Aorta (tissue), 5 donors: ENCODE results near the gene SPON1. TPM values are rescaled to one million over a fixed set of nuclear protein-coding genes. Genes with fewer than 3 reads are reported as not detected.

Experiments used
- ATAC-seq: fragments of 200-7000 bp; cut with Tn5 transposase; one replicate; pipeline ENCODE4 v1.9.1; 2022; ENCODE audit warnings: moderate library complexity; ENCODE audit not compliant: low FRiP score
- DNase-seq, 2 donors: peaks; one replicate each; pipeline ENCODE4 v3.0.0-alpha.2; 2020
- H3K27ac ChIP-seq, 2 donors: one replicate each; pipeline ENCODE4 v1.5.1; 2013; ENCODE audit warnings: low read length in 2 of 2, mild to moderate bottlenecking in 2 of 2, moderate library complexity in 2 of 2, control low read depth in 1 of 2, inconsistent platforms in 1 of 2, low read depth in 1 of 2
- H3K27me3 ChIP-seq, 2 donors: one replicate each; pipeline ENCODE4 v1.6.1; 2013; ENCODE audit warnings: control low read depth in 1 of 2, low read length in 1 of 2, mild to moderate bottlenecking in 1 of 2, moderate library complexity in 1 of 2; ENCODE audit not compliant: insufficient read depth in 2 of 2, control insufficient read depth in 1 of 2
- H3K36me3 ChIP-seq, 2 donors: one replicate each; pipeline ENCODE4 v1.6.1; 2013; ENCODE audit warnings: control low read depth in 1 of 2, low read length in 1 of 2, mild to moderate bottlenecking in 1 of 2; ENCODE audit not compliant: insufficient read depth in 2 of 2, control insufficient read depth in 1 of 2
- H3K4me1 ChIP-seq, 2 donors: one replicate each; pipeline ENCODE4 v1.6.1; 2013; ENCODE audit warnings: low read length in 2 of 2, control low read depth in 1 of 2, mild to moderate bottlenecking in 1 of 2, moderate library complexity in 1 of 2; ENCODE audit not compliant: insufficient read depth in 2 of 2, control insufficient read depth in 1 of 2
- H3K4me3 ChIP-seq, 2 donors: one replicate each; pipeline ENCODE4 v1.5.1; 2013; ENCODE audit warnings: low read length in 2 of 2, control low read depth in 1 of 2, mild to moderate bottlenecking in 1 of 2
- H3K9me3 ChIP-seq: one replicate; pipeline ENCODE4 v1.6.1; 2013; ENCODE audit warnings: mild to moderate bottlenecking, low read length; ENCODE audit not compliant: control insufficient read depth
- WGBS, 2 donors: extraction: QIAGEN DNeasy Blood & Tissue Kit; methylation state at CpG; one replicate each; pipeline ENCODE4 v1.1.7; 2013; 5-methylcytosine and 5-hydroxymethylcytosine counted together
- intact Hi-C, 2 donors: fragments of 100-400 bp; cut with DNase I; formaldehyde crosslinking; loops; one replicate each; pipeline versions ENCODE4 v1.14.2 to v1.15.0; 2022
- long read RNA-seq, 2 donors: library from polyadenylated mRNA; unstranded; transcript quantifications; one replicate each; pipeline ENCODE4 v2.0.0, GENCODE V29; 2020 to 2021
- polyA plus RNA-seq, 2 donors: library from polyadenylated mRNA; stranded (reverse); fragments of 200-250 nt; gene quantifications; one replicate each; pipeline ENCODE4 v1.2.3, GENCODE V29; 2013
- total RNA-seq, 2 donors: library from RNA; stranded (reverse); fragmentation: NEBNext Ultra II Directional; extraction: Animal tissue kit (Norgen Biotek cat#: 25700); gene quantifications; one replicate each; pipeline ENCODE4 v1.2.1, GENCODE V29; 2021
- donor health status: healthy with polysubstance abuse.
- donor health status: Bipolar disorder and iron deficiency.
- donor health status: DM: no; HTN: no; CAD: no.
- donor health status: DM: no; HTN: no; CAD: no.
- donor health status: DM: yes; HTN: yes; CAD: no.

The SPON1 gene
- total RNA-seq (10 to 100 TPM; 36.9 to 79.2 TPM), polyA plus RNA-seq (10 to 100 TPM in 1 of 2 donors, 1 to 10 TPM in 1; 7.0 to 12.9 TPM)
- long read RNA-seq, donor 1, full-length matches to known transcripts: 14 of 86 reads
- long read RNA-seq, donor 1, partial matches to known transcripts: 46 of 86 reads
- long read RNA-seq, donor 1, other reads (novel, unspliced or antisense): 26 of 86 reads
- long read RNA-seq, donor 2, full-length matches to known transcripts: 16 of 51 reads
- long read RNA-seq, donor 2, partial matches to known transcripts: 25 of 51 reads
- long read RNA-seq, donor 2, other reads (novel, unspliced or antisense): 10 of 51 reads

DNA sequence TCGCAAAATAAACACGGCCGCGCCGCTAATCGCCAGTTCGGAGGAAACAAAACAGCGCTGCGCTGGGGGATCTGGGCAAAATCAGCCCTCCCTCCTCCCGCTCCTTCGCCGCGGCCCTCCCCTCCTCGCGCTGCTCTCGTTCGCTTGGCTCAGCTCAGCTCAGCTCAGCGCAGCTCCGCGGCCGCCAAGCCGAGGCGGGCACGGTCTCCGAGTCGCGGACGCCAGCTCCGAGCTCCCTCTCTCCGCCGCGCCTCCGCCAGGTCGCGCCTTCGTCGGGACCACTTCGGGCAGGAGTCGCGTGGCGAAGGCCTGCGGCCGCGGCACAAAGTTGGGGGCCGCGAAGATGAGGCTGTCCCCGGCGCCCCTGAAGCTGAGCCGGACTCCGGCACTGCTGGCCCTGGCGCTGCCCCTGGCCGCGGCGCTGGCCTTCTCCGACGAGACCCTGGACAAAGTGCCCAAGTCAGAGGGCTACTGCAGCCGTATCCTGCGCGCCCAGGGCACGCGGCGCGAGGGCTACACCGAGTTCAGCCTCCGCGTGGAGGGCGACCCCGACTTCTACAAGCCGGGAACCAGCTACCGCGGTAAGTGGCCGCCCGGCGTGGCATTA is at the start of gene SPON1:
Gene SPON1, plus strand, starts transcription at position 162 of the 607 bp plus-strand sequence. Its CDS starts 182 bp downstream, at position 344.
- peak; percentile 83 for ATAC-seq
- 1% methylated on average over 69 to 74 of the region's 74 CpGs for WGBS, 2 donors
- H3K9me3 ChIP-seq: no peaks in the 10 kb centered on the region
- intact Hi-C loops: no loop called here
- peak within 1 kb of the TSS; percentile 29 to 61 for H3K4me3 ChIP-seq
- no peaks in the 10 kb centered on the region for H3K36me3 ChIP-seq
- no peaks in the 10 kb centered on the region for H3K4me1 ChIP-seq
- peak; percentile 62 to 88 for DNase-seq
- H3K27ac ChIP-seq: no peak within 1 kb of the TSS
- no peaks in the 10 kb centered on the region for H3K27me3 ChIP-seq

DNA sequence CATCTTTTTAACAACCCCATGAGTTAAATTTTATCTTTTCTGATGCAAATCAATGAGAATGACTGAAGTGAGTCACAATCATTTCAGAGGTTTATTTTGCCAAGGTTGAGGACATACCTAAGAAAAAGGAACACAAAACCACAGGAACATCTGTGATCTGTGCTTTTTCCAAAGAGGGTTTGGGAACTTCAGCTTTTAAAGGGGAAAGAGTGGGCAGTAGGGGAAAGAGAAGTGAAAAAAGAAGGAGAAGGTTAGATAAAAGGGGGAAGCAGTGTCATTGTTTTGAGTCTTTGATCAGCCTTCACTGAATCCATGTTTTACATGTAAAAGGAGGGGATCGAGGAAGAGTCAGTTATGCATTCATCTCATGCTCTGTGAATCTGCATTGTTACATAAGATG is 45.3 kb upstream of the SPON1 start:
- no peak for DNase-seq
- Histone ChIP-seq H3K4me3 (no peak overlapping the region), H3K36me3 (no peaks in the 10 kb centered on the region), H3K27me3 (peaks cover 0 to 2% of the 10 kb centered on the region in 2 donors), H3K4me1 (no peaks in the 10 kb centered on the region), H3K27ac (no peak overlapping the region), H3K9me3 (no peaks in the 10 kb centered on the region)
- no peak for ATAC-seq
- intact Hi-C loops: no loop called here
- WGBS, 2 donors: 33 to 36% methylated on average over 1 of the region's 1 CpG

DNA sequence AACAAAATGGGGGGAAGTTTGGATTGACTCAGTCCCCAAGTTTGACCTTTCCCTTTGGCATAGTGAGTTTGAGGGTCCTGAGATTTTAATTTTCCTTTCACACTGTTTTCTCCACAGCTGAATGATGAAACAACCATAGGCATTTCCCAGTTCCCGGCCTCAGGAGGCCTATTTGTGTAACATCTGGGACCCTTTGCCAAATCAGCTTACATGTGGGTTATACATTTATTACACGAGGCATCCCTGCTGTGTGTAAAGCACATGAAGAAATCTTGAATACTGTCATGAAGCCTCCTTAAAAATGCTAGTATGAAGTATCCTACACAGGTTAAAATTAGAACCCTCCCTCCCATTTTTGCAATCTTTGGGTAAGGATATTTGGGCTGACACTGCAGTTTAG is 44.6 kb upstream of the SPON1 start:
- Histone ChIP-seq H3K4me1 (no peaks in the 10 kb centered on the region), H3K27me3 (peaks cover 0 to 2% of the 10 kb centered on the region in 2 donors), H3K36me3 (no peaks in the 10 kb centered on the region), H3K4me3 (no peak overlapping the region), H3K27ac (no peak overlapping the region), H3K9me3 (peaks cover 2% of the 10 kb centered on the region)
- ATAC-seq: no peak
- DNase-seq: no peak
- intact Hi-C loops: no loop called here
- WGBS, 2 donors: 34 to 41% methylated on average over 2 of the region's 2 CpGs

DNA sequence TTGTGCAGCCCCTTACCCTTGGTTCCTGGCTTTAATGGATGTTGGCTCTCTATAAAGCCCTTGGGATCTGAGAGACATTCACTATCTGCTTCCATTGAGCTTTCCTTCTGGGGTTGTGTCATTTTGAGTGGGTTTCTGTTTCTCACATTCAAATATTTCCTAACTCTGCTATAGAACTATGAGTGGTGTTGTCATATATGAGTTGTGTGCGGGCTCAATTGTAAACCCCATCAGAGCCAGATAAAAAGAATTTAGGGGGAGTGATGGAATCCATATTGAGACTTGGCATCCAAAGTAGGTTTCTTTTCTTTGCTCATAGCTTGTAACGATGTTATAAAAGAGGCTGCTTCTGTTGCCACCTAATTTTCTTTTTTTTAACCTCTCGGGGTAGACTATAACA is 41.8 kb upstream of the SPON1 start:
- Histone ChIP-seq H3K36me3 (no peaks in the 10 kb centered on the region), H3K4me3 (no peak overlapping the region), H3K4me1 (no peaks in the 10 kb centered on the region), H3K9me3 (peaks cover 2% of the 10 kb centered on the region), H3K27ac (no peak overlapping the region), H3K27me3 (peaks cover 0 to 2% of the 10 kb centered on the region in 2 donors)
- DNase-seq (no peak), ATAC-seq (no peak)
- WGBS, 2 donors: 75 to 84% methylated on average over 3 of the region's 3 CpGs
- intact Hi-C loops: no loop called here

DNA sequence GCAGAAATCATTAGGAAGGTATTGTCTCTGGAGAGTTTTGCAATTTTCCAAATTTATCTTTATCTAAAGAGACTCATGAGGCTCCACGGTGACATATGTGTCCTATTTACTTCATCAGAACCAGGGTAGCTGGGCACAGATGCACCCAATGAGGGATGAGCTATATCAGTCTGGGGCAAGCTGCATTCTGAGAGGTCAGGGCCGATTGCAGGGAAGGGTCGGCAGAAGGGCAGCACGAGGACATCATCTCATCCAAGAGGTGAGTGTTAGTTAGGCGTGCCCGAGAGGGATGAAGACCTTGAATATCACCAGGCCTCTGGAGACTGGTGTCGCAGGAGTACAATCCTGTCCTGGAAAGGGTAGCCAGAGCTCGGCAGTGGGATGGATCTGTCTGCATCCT is 41.0 kb upstream of the SPON1 start:
- intact Hi-C loops: no loop called here
- whole genome bisulfite sequencing, 2 donors: 68 to 75% methylated on average over 8 of the region's 8 CpGs
- H3K27ac ChIP-seq: no peak overlapping the region
- H3K4me1 ChIP-seq: no peaks in the 10 kb centered on the region
- peaks cover 2% of the 10 kb centered on the region for H3K9me3 ChIP-seq
- H3K4me3 ChIP-seq: no peak overlapping the region
- DNase-seq: no peak
- no peak for ATAC-seq
- H3K27me3 ChIP-seq: peaks cover 0 to 2% of the 10 kb centered on the region in 2 donors
- H3K36me3 ChIP-seq: no peaks in the 10 kb centered on the region

DNA sequence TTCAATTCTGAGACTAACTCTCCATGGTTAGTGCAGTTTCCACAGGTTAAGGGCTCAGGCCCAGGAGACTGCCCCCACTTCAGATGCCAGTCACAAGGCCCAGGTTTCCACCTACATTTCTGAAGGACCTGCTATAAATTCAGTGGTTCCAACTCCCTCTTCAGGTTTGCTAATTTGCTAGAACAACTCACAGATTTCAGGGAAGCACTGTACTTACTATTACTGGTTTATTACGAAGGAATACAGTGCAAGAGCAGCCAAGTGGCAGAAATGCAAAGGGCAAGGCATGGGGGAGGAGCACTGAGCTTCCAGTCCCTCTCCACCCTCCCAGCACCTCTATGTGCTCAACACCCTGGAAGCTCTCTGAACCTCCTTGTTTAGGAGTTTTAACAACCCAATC is 39.3 kb upstream of the SPON1 start:
- H3K9me3 ChIP-seq: peaks cover 2% of the 10 kb centered on the region
- 63 to 65% methylated on average over 1 of the region's 1 CpG for WGBS, 2 donors
- no peaks in the 10 kb centered on the region for H3K27me3 ChIP-seq
- ATAC-seq (no peak), DNase-seq (no peak)
- no peak overlapping the region for H3K27ac ChIP-seq
- H3K4me1 ChIP-seq: no peaks in the 10 kb centered on the region
- intact Hi-C loops: no loop called here
- H3K36me3 ChIP-seq: no peaks in the 10 kb centered on the region
- no peak overlapping the region for H3K4me3 ChIP-seq

DNA sequence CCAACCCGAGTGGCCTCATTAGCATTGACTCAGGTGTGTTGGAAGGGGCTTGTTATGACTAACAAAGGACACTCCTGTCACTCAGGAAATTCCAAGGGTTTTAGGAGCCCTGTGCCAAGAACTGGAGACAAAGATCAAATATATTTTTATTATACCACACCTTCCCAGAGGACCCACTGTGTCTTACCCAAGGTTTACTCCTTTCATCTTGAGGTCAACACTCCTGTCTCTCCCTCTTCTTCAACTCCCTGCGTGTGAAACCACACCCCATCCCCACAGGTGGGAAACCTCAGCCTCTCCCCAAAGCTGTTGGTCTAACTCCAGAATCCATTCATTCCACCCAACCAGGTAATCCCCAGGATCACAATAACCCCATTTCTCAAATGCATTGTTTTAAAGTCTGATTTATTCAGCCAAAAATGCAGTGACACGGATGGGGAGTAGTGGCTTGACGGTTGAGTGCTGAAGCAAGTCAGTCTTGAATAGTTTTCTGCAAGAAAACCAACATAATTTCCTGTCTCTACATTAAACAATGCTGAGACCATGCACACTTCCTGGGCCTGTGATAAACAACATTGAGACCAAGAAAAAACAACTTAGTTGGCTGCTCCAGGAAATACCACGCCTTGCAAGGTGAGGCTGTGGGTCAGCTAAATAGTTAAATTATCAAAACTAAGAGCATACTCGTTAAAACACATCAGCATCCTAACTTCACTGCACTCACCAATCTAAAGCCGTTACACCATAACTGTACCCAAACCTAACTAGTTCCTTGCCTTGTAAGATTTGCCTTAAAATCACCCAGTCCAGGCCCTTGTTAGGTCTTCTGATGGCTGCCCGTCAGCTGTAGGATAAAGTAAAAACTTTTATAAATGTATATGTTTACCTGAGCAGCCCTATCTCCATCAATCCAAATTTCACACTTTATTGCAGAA is 38.5 kb upstream of the SPON1 start:
- H3K4me1 ChIP-seq: no peaks in the 10 kb centered on the region
- H3K36me3 ChIP-seq: no peaks in the 10 kb centered on the region
- intact Hi-C loops: no loop called here
- H3K9me3 ChIP-seq: peaks cover 2% of the 10 kb centered on the region
- ATAC-seq (no peak), DNase-seq (no peak)
- no peak overlapping the region for H3K4me3 ChIP-seq
- no peaks in the 10 kb centered on the region for H3K27me3 ChIP-seq
- 72 to 74% methylated on average over 8 of the region's 8 CpGs for WGBS, 2 donors
- no peak overlapping the region for H3K27ac ChIP-seq

DNA sequence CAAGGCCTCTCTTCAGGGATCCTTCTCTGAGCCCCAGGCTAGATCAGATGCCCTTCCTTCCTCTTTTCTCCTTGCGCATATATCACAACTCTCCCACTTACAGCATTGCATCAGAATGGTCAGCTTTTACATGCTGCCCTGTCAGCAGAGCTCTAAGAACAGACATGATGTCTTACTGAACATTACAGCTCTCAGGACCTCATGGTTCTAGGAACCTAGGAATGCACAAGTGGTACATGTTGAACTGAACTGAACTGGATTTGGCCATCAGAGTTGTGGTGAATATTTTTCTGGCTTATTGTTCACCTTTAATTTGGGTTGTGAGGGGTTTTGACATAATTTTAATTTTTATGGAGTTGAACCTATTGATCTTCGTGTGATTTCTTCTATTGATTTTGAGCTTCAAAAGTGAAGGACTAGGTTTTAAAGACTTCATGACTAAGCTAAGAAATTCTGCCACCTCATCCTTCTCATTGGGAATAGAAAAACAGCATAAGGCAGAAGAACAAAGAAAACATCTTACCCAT is 37.7 kb upstream of the SPON1 start:
- 92% methylated on average over 2 of the region's 2 CpGs for WGBS, 2 donors
- ATAC-seq (no peak), DNase-seq (no peak)
- no peak overlapping the region for H3K4me3 ChIP-seq
- H3K27ac ChIP-seq: no peak overlapping the region
- no peaks in the 10 kb centered on the region for H3K4me1 ChIP-seq
- H3K36me3 ChIP-seq: no peaks in the 10 kb centered on the region
- peaks cover 2% of the 10 kb centered on the region for H3K9me3 ChIP-seq
- intact Hi-C loops: no loop called here
- H3K27me3 ChIP-seq: no peaks in the 10 kb centered on the region
